K562 (cell line): ENCODE measurements around the gene HAS3. TPM values are rescaled to one million over a fixed set of nuclear protein-coding genes. Genes with fewer than 3 reads are reported as not detected.

Source experiments
- E2F8 ChIP-seq: fragments of 450-650 bp; IDR thresholded peaks from 2 replicates; pipeline ENCODE4 v1.7.1; 2018; ENCODE audit warnings: mild to moderate bottlenecking, low read depth; ENCODE audit not compliant: partially characterized antibody
- HMGXB4 ChIP-seq: sonication (generic); formaldehyde crosslinking; IDR thresholded peaks from 2 replicates; pipeline ENCODE4 v1.8.1; 2023; ENCODE audit warnings: mild to moderate bottlenecking, missing genetic modification reagents
- NR2C2 ChIP-seq, 2 experiments: fragments of 200-800 bp in 1 of 2; sonication (Bioruptor generic) in 1 of 2; sonication (generic) in 1 of 2; formaldehyde crosslinking in 1 of 2; IDR thresholded peaks; 2 replicates each; pipeline versions ENCODE4 v1.6.1 to v1.8.0; 2016 to 2022; ENCODE audit warnings: mild to moderate bottlenecking in 1 of 2, missing compliant biosample characterization in 1 of 2, missing genetic modification characterization in 1 of 2, missing genetic modification reagents in 1 of 2
- NRF1 ChIP-seq, 2 experiments: fragments of 450-650 bp; IDR thresholded peaks in 1 of 2; conservative IDR thresholded peaks in 1 of 2; 2 replicates each; pipeline ENCODE4 v1.6.1; 2014; ENCODE audit warnings: mild to moderate bottlenecking in 2 of 2
- ZNF384 ChIP-seq: IDR thresholded peaks from 2 replicates; pipeline ENCODE4 v1.6.1; 2012; ENCODE audit warnings: low read depth, low read length, improper control_type of control experiment
- ZNF407 ChIP-seq: fragments of 450-650 bp; IDR thresholded peaks from 2 replicates; pipeline ENCODE4 v1.6.1; 2016; ENCODE audit warnings: low read depth
- ZNF639 ChIP-seq, 2 experiments: fragments of 200-800 bp in 1 of 2; sonication (Bioruptor generic) in 1 of 2; sonication (generic) in 1 of 2; formaldehyde crosslinking in 1 of 2; IDR thresholded peaks in 1 of 2; conservative IDR thresholded peaks in 1 of 2; 2 replicates each; pipeline versions ENCODE4 v1.5.0 to v1.6.1; 2016 to 2020; ENCODE audit warnings: missing compliant biosample characterization in 1 of 2, missing genetic modification characterization in 1 of 2, missing genetic modification reagents in 1 of 2
- polyA plus RNA-seq, 8 experiments: library from polyadenylated mRNA; depleted of rRNA in 4 of 8; stranded (reverse) in 5 of 8; unstranded in 3 of 8; fragments of >200 nt; fragmentation: Nextera tagmentation in 2 of 8; fragmentation: Illumina TruSeq in 1 of 8; extraction: Ambion mirVana in 2 of 8; extraction: Trizol in 1 of 8; gene quantifications; 2 replicates each; pipeline versions ENCODE4 v1.2.1 to v1.2.3, GENCODE V29; 2011 to 2014; ENCODE audit warnings: inconsistent platforms in 1 of 8, missing spikeins in 1 of 8
- total RNA-seq, 7 experiments: library from RNA; depleted of rRNA in 6 of 7; stranded (reverse); fragments of >200 nt in 6 of 7; fragmentation: Illumina TruSeq in 2 of 7; extraction: Trizol in 2 of 7; gene quantifications; 2 replicates each; pipeline versions ENCODE4 v1.2.1 to v1.2.3, GENCODE V29; 2011 to 2021; ENCODE audit warnings: low replicate concordance in 1 of 7

Gene HAS3
- total and polyA plus RNA-seq, 9 of the 15 experiments (the other 6 are each of a cell fraction or from before 2014, with no cell fraction given): 0.04 to 0.33 (median 0.13) TPM; not detected in 1

GRCh38 chr16:69132424-69133252 is 27.2 kb downstream of the HAS3 start, which contains the start of the genes CHTF8 and UTP4 (continued):
- TF ChIP-seq ZNF407 (no peak), ZNF384 (no peak), E2F8 (peak; percentile 63), NR2C2 (CRISPR knock-in tag; IDR thresholded peaks at IDR 0.05) (peak; percentile 98), NR2C2 (tag; IDR thresholded peaks at IDR 0.05) (peak; percentile 99), ZNF639 (CRISPR knock-in tag; conservative IDR thresholded peaks at IDR 0.05 in 1 of 2, IDR thresholded peaks at IDR 0.05 in 1 of 2) (peak in 1 of 2 experiments; percentile 100; a peak in 2 of 4 replicates), NRF1 (conservative IDR thresholded peaks at IDR 0.05 in 1 of 2, IDR thresholded peaks at IDR 0.05 in 1 of 2) (peak; percentile 87 to 89), HMGXB4 (CRISPR knock-in tag) (peak; percentile 78; the same call in 1 of the 2 replicates)
